Smooth muscle cell (in vitro differentiated cells): ENCODE results near the gene RNU5D-1. TPM values are rescaled to one million over a fixed set of nuclear protein-coding genes. Genes with fewer than 3 reads are reported as not detected.

Source experiments
- DNase-seq: peaks from one replicate; lab custom pipeline; 2025; ENCODE audit not compliant: unreplicated experiment; lab: John Stamatoyannopoulos, UW
- H2AFZ ChIP-seq: fragments of 200-600 bp; sonication (generic); 2 replicates; pipeline ENCODE4 v1.6.0; 2016; ENCODE audit warnings: antibody characterized with exemption, low read depth, mild to moderate bottlenecking
- H3F3A ChIP-seq: fragments of 200-600 bp; sonication (generic); 2 replicates; pipeline ENCODE4 v1.6.0; 2017; ENCODE audit warnings: antibody characterized with exemption, low read depth
- H3K27ac ChIP-seq: fragments of 200-600 bp; sonication (generic); 2 replicates; pipeline ENCODE4 v1.5.1; 2016; ENCODE audit warnings: low read depth, mild to moderate bottlenecking
- H3K27me3 ChIP-seq: fragments of 200-600 bp; sonication (generic); 2 replicates; pipeline ENCODE4 v1.6.1; 2016; ENCODE audit warnings: low read depth, mild to moderate bottlenecking
- H3K36me3 ChIP-seq: fragments of 200-600 bp; sonication (generic); 2 replicates; pipeline ENCODE4 v1.5.1; 2016; ENCODE audit warnings: low read depth
- H3K4me1 ChIP-seq: fragments of 200-600 bp; sonication (generic); 2 replicates; pipeline ENCODE4 v1.5.1; 2016; ENCODE audit warnings: low read depth
- H3K4me2 ChIP-seq: fragments of 200-600 bp; sonication (generic); 2 replicates; pipeline ENCODE4 v1.6.0; 2016; ENCODE audit warnings: mild to moderate bottlenecking
- H3K4me3 ChIP-seq: fragments of 200-600 bp; sonication (generic); 2 replicates; pipeline ENCODE4 v1.5.1; 2016; ENCODE audit warnings: mild to moderate bottlenecking
- H3K79me2 ChIP-seq: fragments of 200-600 bp; sonication (generic); 2 replicates; pipeline ENCODE4 v1.6.0; 2016; ENCODE audit warnings: low read depth, mild to moderate bottlenecking
- H3K9ac ChIP-seq: fragments of 200-600 bp; sonication (generic); 2 replicates; pipeline ENCODE4 v1.6.0; 2016; ENCODE audit warnings: low read depth
- H3K9me3 ChIP-seq: fragments of 200-600 bp; sonication (generic); replicated peaks from 2 replicates; pipeline ENCODE4 v1.5.1; 2016; ENCODE audit warnings: low read depth
- H4K20me1 ChIP-seq: fragments of 200-600 bp; sonication (generic); 2 replicates; pipeline ENCODE4 v1.6.0; 2016; ENCODE audit warnings: low read depth
- CTCF ChIP-seq: fragments of 200-600 bp; sonication (generic); IDR thresholded peaks from 2 replicates; pipeline ENCODE4 v1.5.1; 2017; ENCODE audit warnings: borderline replicate concordance, mild to moderate bottlenecking, antibody characterized with exemption; ENCODE audit not compliant: insufficient read depth, poor library complexity, severe bottlenecking
- WGBS: methylation state at CpG from one replicate; pipeline ENCODE4 v1.1.7; 2016; ENCODE audit warnings: low lambda C conversion rate; 5-methylcytosine and 5-hydroxymethylcytosine counted together
- polyA plus RNA-seq: library from polyadenylated mRNA; unstranded; fragments of >200 nt; fragmentation: Nextera tagmentation; extraction: Ambion mirVana; gene quantifications from 2 replicates; pipeline ENCODE4 v1.2.1, GENCODE V29; 2016
- total RNA-seq: library from RNA; depleted of rRNA; stranded (reverse); fragments of >200 nt; gene quantifications from 2 replicates; pipeline ENCODE4 v1.2.3, GENCODE V29; 2014

The RNU5D-1 gene
- total and polyA plus RNA-seq, 2 experiments from 2014 or later, result not detected

DNA sequence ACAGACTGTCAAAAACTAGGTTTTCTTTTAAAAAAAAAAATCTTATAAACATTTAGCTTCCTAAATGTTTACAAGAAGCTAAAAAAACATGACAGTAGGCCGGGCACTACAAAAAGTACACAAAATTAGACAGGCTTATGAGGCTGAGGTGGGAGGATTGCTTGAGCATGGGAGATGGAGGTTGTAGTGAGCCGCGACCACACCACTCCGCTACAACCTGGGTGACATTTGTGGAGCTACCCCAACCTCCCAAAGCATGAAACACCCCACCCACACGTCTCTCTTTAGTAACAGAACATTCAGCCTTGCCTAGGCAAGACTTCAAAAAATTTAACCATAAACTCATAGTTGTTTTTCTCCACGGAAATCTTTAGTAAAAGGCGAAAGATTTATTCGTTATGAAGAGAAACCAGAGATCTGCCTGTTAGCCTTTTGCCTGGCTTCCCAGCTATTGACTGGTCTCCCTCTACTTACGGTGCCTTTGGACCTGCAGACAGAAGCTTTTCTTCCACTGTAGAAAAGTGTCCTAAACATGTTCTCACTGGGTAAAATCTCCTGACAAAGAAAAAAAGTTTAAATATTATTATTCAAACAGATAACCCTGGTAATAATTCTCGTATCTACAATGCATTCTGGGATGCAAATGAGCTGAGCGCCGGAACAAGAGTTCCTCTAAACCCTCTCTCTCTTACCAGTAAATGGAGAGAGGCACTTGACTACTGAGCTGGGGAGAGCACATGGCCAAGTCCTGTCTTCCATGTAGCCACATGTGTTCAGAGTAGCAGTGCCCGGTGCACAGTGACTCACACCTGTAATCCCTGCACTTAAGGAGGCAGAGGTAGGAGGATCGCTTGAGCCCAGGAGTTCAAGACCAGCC is 9.2 kb downstream of the RNU5D-1 start:
- 38% methylated on average over 14 of the region's 14 CpGs for WGBS
- Histone ChIP-seq H3F3A (no peaks in the 10 kb centered on the region), H4K20me1 (no peaks in the 10 kb centered on the region), H2AFZ (no peak overlapping the region), H3K9ac (no peak overlapping the region), H3K79me2 (no peaks in the 10 kb centered on the region), H3K4me1 (no peaks in the 10 kb centered on the region), H3K36me3 (no peaks in the 10 kb centered on the region), H3K4me2 (peak overlapping the region; percentile 48), H3K27ac (peak overlapping the region; percentile 69), H3K9me3 (no peaks in the 10 kb centered on the region), H3K4me3 (no peak overlapping the region), H3K27me3 (no peaks in the 10 kb centered on the region)
- no peak for DNase-seq
- no peak for TF ChIP-seq CTCF

DNA sequence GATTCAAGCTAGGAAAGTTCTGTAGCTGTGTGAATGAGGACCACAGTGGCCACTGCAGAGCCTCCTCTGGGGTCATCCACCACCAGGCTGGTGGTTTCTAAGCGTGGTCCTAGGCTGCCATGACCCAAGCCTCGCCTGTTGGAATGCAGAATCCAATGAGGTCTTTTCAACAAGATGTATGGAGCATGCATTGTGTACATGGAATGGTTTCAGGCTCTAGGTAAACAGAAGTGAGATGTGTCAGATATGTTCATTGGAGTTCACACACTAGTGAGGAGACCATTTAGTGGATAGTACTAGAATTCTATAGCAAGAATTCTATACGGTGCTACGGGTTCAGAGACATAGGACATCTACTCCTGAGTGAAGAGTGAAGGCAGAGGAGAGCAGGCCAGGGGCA is 10.7 kb downstream of the RNU5D-1 start:
- TF ChIP-seq CTCF, result no peak

DNA sequence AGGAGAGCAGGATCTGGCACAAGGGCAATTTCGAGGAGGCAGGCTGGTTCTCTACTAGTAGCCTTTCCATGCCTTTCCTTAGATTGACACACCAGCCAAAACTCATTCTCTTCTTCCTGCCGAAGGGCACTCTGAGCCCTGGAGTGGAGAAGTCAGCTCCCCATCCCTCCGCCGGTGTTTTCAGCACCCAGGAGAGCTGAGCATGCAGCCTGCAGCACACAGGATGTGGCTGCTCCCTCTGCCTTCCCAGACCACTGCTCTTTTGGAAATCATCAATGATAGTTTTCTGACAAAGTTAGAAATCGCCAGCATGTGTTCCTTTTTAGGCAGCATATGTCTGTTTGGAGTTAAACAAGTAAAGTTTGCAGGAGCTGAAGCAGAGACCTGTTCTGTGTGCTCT is 11.7 kb downstream of the RNU5D-1 start:
- Histone ChIP-seq H3K27ac (no peak overlapping the region), H3K36me3 (no peaks in the 10 kb centered on the region), H3K9me3 (no peaks in the 10 kb centered on the region), H2AFZ (no peak overlapping the region), H3F3A (no peaks in the 10 kb centered on the region), H3K9ac (no peak overlapping the region), H3K79me2 (no peaks in the 10 kb centered on the region), H3K4me1 (no peaks in the 10 kb centered on the region), H3K4me2 (no peak overlapping the region), H3K27me3 (no peaks in the 10 kb centered on the region), H4K20me1 (no peaks in the 10 kb centered on the region), H3K4me3 (no peak overlapping the region)
- DNase-seq, result no peak
- no peak for TF ChIP-seq CTCF
- 78% methylated on average over 5 of the region's 5 CpGs for WGBS

More for the DNA sequence above, 10.7 kb downstream of the RNU5D-1 start:
- no peaks in the 10 kb centered on the region for H3F3A ChIP-seq
- H3K4me2 ChIP-seq, result no peak overlapping the region
- 91% methylated on average over 4 of the region's 4 CpGs for WGBS
- H2AFZ ChIP-seq, result no peak overlapping the region
- no peaks in the 10 kb centered on the region for H4K20me1 ChIP-seq
- no peak overlapping the region for H3K4me3 ChIP-seq
- H3K9ac ChIP-seq, result no peak overlapping the region
- no peak overlapping the region for H3K27ac ChIP-seq
- DNase-seq, result no peak
- H3K27me3 ChIP-seq, result no peaks in the 10 kb centered on the region
- H3K9me3 ChIP-seq, result no peaks in the 10 kb centered on the region
- no peaks in the 10 kb centered on the region for H3K79me2 ChIP-seq
- H3K36me3 ChIP-seq, result no peaks in the 10 kb centered on the region
- no peaks in the 10 kb centered on the region for H3K4me1 ChIP-seq

GRCh38 chr1:44718091-44718490 is 12.9 kb downstream of the RNU5D-1 start:
- no peak overlapping the region for H3K4me2 ChIP-seq
- no peaks in the 10 kb centered on the region for H3F3A ChIP-seq
- WGBS, result 90% methylated on average over 6 of the region's 6 CpGs
- H3K4me1 ChIP-seq, result no peaks in the 10 kb centered on the region
- H2AFZ ChIP-seq, result no peak overlapping the region
- no peak for TF ChIP-seq CTCF
- no peak for DNase-seq
- H3K27me3 ChIP-seq, result no peaks in the 10 kb centered on the region
- H3K27ac ChIP-seq, result no peak overlapping the region
- H3K4me3 ChIP-seq, result no peak overlapping the region
- no peaks in the 10 kb centered on the region for H4K20me1 ChIP-seq
- H3K79me2 ChIP-seq, result no peaks in the 10 kb centered on the region
- no peaks in the 10 kb centered on the region for H3K36me3 ChIP-seq
- H3K9me3 ChIP-seq, result no peaks in the 10 kb centered on the region
- H3K9ac ChIP-seq, result no peak overlapping the region
